OCI-LY1 (cell line): ENCODE results near the gene CDK5RAP2.
A peak's percentile ranks its signal among the peaks of the same experiment; 100 is the strongest.
"Not testable (repeated sequence)": the region's sequence is repeated elsewhere in the genome, so short reads cannot be mapped to it uniquely, and the experiment has no call there.

Experiments
- H2AFZ ChIP-seq: fragments of 200-600 bp; sonication (generic), shearing (Covaris generic); 2 replicates; pipeline ENCODE4 v1.6.0; 2014; ENCODE audit warnings: antibody characterized with exemption, mild to moderate bottlenecking, low read length
- H3F3A ChIP-seq: fragments of 200-600 bp; sonication (generic), shearing (Covaris generic); 2 replicates; pipeline ENCODE4 v1.6.0; 2014; ENCODE audit warnings: mild to moderate bottlenecking, antibody characterized with exemption, low read length, moderate library complexity; ENCODE audit not compliant: insufficient read depth
- H3K27ac ChIP-seq: fragments of 200-600 bp; sonication (generic); 2 replicates; pipeline ENCODE4 v1.5.1; 2014; ENCODE audit warnings: low read length, mixed run types, mild to moderate bottlenecking, low read depth; ENCODE audit not compliant: poor library complexity, severe bottlenecking
- H3K27me3 ChIP-seq: fragments of 200-600 bp; sonication (generic); 2 replicates; pipeline ENCODE4 v1.6.0; 2014; ENCODE audit warnings: antibody characterized with exemption, mild to moderate bottlenecking, low read length, moderate library complexity; ENCODE audit not compliant: insufficient read depth
- H3K36me3 ChIP-seq: fragments of 200-600 bp; sonication (generic); 2 replicates; pipeline ENCODE4 v1.6.1; 2014; ENCODE audit warnings: mild to moderate bottlenecking, antibody characterized with exemption, low read length, moderate library complexity, mixed read lengths; ENCODE audit not compliant: insufficient read depth
- H3K4me1 ChIP-seq: fragments of 200-600 bp; sonication (generic); 2 replicates; pipeline ENCODE4 v1.5.1; 2014; ENCODE audit warnings: mild to moderate bottlenecking, low read length, moderate library complexity; ENCODE audit not compliant: insufficient read depth, severe bottlenecking
- H3K4me2 ChIP-seq: fragments of 200-600 bp; sonication (generic), shearing (Covaris generic); 2 replicates; pipeline ENCODE4 v1.6.1; 2014; ENCODE audit warnings: low read length
- H3K4me3 ChIP-seq: fragments of 200-600 bp; sonication (generic); 2 replicates; pipeline ENCODE4 v1.5.1; 2014; ENCODE audit warnings: low read length, low read depth, mild to moderate bottlenecking, mixed read lengths; ENCODE audit not compliant: poor library complexity, severe bottlenecking
- H3K79me2 ChIP-seq: fragments of 200-600 bp; shearing (Covaris generic); 2 replicates; pipeline ENCODE4 v1.6.1; 2016; ENCODE audit warnings: mixed run types, low read length, mixed read lengths; ENCODE audit not compliant: insufficient read depth
- H3K9ac ChIP-seq: fragments of 200-600 bp; sonication (generic), shearing (Covaris generic); 2 replicates; pipeline ENCODE4 v1.6.1; 2014; ENCODE audit warnings: mild to moderate bottlenecking, low read length, mixed read lengths
- H3K9me2 ChIP-seq: fragments of 200-600 bp; sonication (generic), shearing (Covaris generic); 2 replicates; pipeline ENCODE4 v1.6.1; 2014; ENCODE audit warnings: low read depth, mild to moderate bottlenecking, low read length, mixed read lengths
- H3K9me3 ChIP-seq: fragments of 200-600 bp; shearing (Covaris generic); 2 replicates; pipeline ENCODE4 v1.6.1; 2014; ENCODE audit warnings: low read length, mixed read lengths
- H4K20me1 ChIP-seq: fragments of 200-600 bp; sonication (generic), shearing (Covaris generic); 2 replicates; pipeline ENCODE4 v1.6.0; 2016; ENCODE audit warnings: mild to moderate bottlenecking, low read length; ENCODE audit not compliant: insufficient read depth
- CTCF ChIP-seq: fragments of 200-600 bp; sonication (generic), shearing (Covaris generic); IDR thresholded peaks from 2 replicates; pipeline ENCODE4 v1.5.1; 2017; ENCODE audit warnings: mild to moderate bottlenecking, antibody characterized with exemption, low read length, moderate library complexity, mixed read lengths
- EZH2 ChIP-seq: fragments of 200-600 bp; sonication (generic), shearing (Covaris generic); IDR thresholded peaks from 2 replicates; pipeline ENCODE4 v1.8.0; 2017; ENCODE audit warnings: borderline replicate concordance, mixed run types, mild to moderate bottlenecking, antibody characterized with exemption, low read length, moderate library complexity, mixed read lengths

CDK5RAP2 gene

DNA sequence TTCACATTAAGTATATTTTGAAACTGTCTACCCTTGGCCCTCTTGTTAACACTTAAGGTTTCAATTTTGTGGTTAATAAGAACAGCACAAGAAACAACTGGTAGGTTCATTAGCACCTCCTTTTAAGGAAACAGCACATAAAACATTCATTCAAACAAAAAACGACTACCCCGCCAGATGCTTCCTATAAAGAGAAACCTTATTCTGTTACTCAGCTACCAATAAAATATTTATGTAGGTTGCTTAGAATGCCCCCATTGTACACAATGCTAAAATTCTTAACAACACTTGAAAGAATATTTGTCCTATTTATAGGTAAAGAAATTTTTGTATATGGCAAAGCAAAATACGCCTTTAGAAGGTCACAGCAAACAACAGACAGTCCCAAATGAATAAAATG is 23.2 kb downstream of the CDK5RAP2 start:
- no peak overlapping the region for H3K9ac ChIP-seq
- H3K9me2 ChIP-seq, result no peaks in the 10 kb centered on the region
- no peak overlapping the region for H2AFZ ChIP-seq
- peaks cover 75% of the 10 kb centered on the region for H3K36me3 ChIP-seq
- no peaks in the 10 kb centered on the region for H3F3A ChIP-seq
- H3K9me3 ChIP-seq, result no peaks in the 10 kb centered on the region
- peaks cover 8% of the 10 kb centered on the region for H3K4me1 ChIP-seq
- no peak overlapping the region for H3K27ac ChIP-seq
- TF ChIP-seq CTCF (no peak), EZH2 (no peak)
- H3K79me2 ChIP-seq, result peaks cover 33% of the 10 kb centered on the region
- no peak overlapping the region for H3K4me2 ChIP-seq
- H3K4me3 ChIP-seq, result no peak overlapping the region
- H3K27me3 ChIP-seq, result no peaks in the 10 kb centered on the region
- H4K20me1 ChIP-seq, result no peaks in the 10 kb centered on the region; the same call in 1 of the 2 replicates

GRCh38 chr9:120555839-120556238 is 24.1 kb downstream of the CDK5RAP2 start:
- peaks cover 75% of the 10 kb centered on the region for H3K36me3 ChIP-seq
- H3F3A ChIP-seq, result no peaks in the 10 kb centered on the region
- peaks cover 36% of the 10 kb centered on the region for H3K79me2 ChIP-seq
- peak overlapping the region; percentile 30 for H3K27ac ChIP-seq
- no peak overlapping the region for H3K4me2 ChIP-seq
- peaks cover 8% of the 10 kb centered on the region for H3K4me1 ChIP-seq
- H2AFZ ChIP-seq, result no peak overlapping the region
- H3K27me3 ChIP-seq, result no peaks in the 10 kb centered on the region
- no peak overlapping the region for H3K4me3 ChIP-seq
- TF ChIP-seq EZH2 (no peak), CTCF (no peak)
- H4K20me1 ChIP-seq, result no peaks in the 10 kb centered on the region; the same call in 1 of the 2 replicates
- no peak overlapping the region for H3K9ac ChIP-seq
- H3K9me3 ChIP-seq, result no peaks in the 10 kb centered on the region
- H3K9me2 ChIP-seq, result no peaks in the 10 kb centered on the region

DNA sequence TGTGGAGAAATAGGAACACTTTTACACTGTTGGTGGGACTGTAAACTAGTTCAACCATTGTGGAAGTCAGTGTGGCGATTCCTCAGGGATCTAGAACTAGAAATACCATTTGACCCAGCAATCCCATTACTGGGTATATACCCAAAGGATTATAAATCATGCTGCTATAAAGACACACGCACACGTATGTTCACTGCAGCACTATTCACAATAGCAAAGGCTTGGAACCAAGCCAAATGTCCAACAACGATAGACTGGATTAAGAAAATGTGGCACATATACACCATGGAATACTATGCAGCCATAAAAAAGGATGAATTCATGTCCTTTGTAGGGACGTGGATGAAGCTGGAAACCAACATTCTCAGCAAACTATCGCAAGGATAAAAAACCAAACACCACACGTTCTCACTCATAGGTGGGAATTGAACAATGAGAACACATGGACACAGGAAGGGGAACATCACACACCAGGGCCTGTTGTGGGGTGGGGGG is 27.7 kb downstream of the CDK5RAP2 start:
- not testable (repeated sequence) for H3K4me2 ChIP-seq, H3K27me3 ChIP-seq, H3F3A ChIP-seq, H3K4me3 ChIP-seq, H4K20me1 ChIP-seq, H3K9ac ChIP-seq, H3K4me1 ChIP-seq, H3K9me3 ChIP-seq, H3K9me2 ChIP-seq, H2AFZ ChIP-seq, H3K27ac ChIP-seq
- Histone ChIP-seq H3K36me3 (peaks cover 87% of the 10 kb centered on the region), H3K79me2 (peaks cover 33% of the 10 kb centered on the region)
